ENCODE measurements around the gene FAM193B. TPM values are rescaled to one million over a fixed set of nuclear protein-coding genes. Genes with fewer than 3 reads are reported as not detected.

The FAM193B gene
- total and polyA plus RNA-seq, 9 of the 15 experiments (the other 6 are each of a cell fraction or from before 2014, with no cell fraction given): 4.4 to 76.4 (median 37.3) TPM

GRCh38 chr5:177527595-177527994 is 26.8 kb downstream of the FAM193B start (continued):
- TF ChIP-seq ZBTB40 (IDR thresholded peaks at IDR 0.05) (no peak), ZBTB40 (CRISPR knock-in tag; IDR thresholded peaks at IDR 0.05) (no peak), ZNF134 (CRISPR knock-in tag; conservative IDR thresholded peaks at IDR 0.05) (no peak), ZNF133 (CRISPR knock-in tag; IDR thresholded peaks at IDR 0.05) (no peak), CREB1 (IDR thresholded peaks at IDR 0.05) (no peak), CREB1 (CRISPR knock-in tag; IDR thresholded peaks at IDR 0.05) (no peak), ATF6 (CRISPR knock-in tag; IDR thresholded peaks at IDR 0.05) (no peak), POLR3A (IDR thresholded peaks at IDR 0.05; ENCODE audit: borderline replicate concordance, extremely low read depth, insufficient read depth, insufficient read length) (no peak), MYNN (IDR thresholded peaks at IDR 0.05) (no peak), MYNN (CRISPR knock-in tag; IDR thresholded peaks at IDR 0.05) (no peak), RREB1 (CRISPR knock-in tag; IDR thresholded peaks at IDR 0.05) (no peak), BCOR (IDR thresholded peaks at IDR 0.05) (no peak), HSF4 (CRISPR knock-in tag; IDR thresholded peaks at IDR 0.05; ENCODE audit: borderline replicate concordance) (no peak), LARP7 (IDR thresholded peaks at IDR 0.05) (no peak)

Measured in K562 (cell line).